Liver (tissue), 3 donors: ENCODE measurements around the gene SPATS1.

Experiments
- CTCF ChIP-seq: fragments of 150-350 bp; IDR thresholded peaks from 2 replicates; pipeline ENCODE4 v1.5.1; 2017; ENCODE audit warnings: improper control_type of control experiment, low read depth, low read length; ENCODE audit not compliant: missing input control
- HNF4G ChIP-seq: IDR thresholded peaks from 2 replicates; pipeline ENCODE4 v1.6.1; 2016; ENCODE audit warnings: antibody characterized with exemption
- donor health status: healthy.
- donor health status: healthy.

- TF ChIP-seq CTCF (no peak), HNF4G (no peak)
Measured at GRCh38 chr6:44335631-44336030, 6.8 kb upstream of the SPATS1 start.
